K562 (cell line): ENCODE results near the gene ANKRD1. TPM values are rescaled to one million over a fixed set of nuclear protein-coding genes. Genes with fewer than 3 reads are reported as not detected.

ENCODE experiments used
- ATAC-seq: fragments of 200-7000 bp; cut with Tn5 transposase; 3 replicates; pipeline ENCODE4 v1.9.1; 2020; ENCODE audit warnings: moderate library complexity
- BruUV-seq: library from RNA; stranded (reverse); fragments of 400-500 nt; replicated peaks from 2 replicates; lab custom pipeline; 2021; lab: Mats Ljungman, UMichigan
- CTCF ChIA-PET: fragments of 300-600 bp; formaldehyde crosslinking; extraction: SDS; loops from one replicate; lab custom pipeline; 2021; ENCODE audit warnings: low intra/inter-chr PET ratio; lab: Yijun Ruan, JAX
- POLR2A ChIA-PET: fragments of 300-600, 350-650 bp; sonication (Branson Sonifier 250); formaldehyde crosslinking; extraction: SDS; loops from one replicate; lab custom pipeline; 2021; ENCODE audit warnings: antibody characterized with exemption, inconsistent platforms; lab: Yijun Ruan, JAX
- DNase-seq, 4 experiments: peaks; one replicate each; pipeline versions ENCODE4 v3.0.0 to v3.0.0-alpha.2; 2011 to 2018; ENCODE audit warnings: low spot score in 3 of 4, mixed read lengths in 3 of 4; ENCODE audit errors: extremely low read depth in 1 of 4
- FAIRE-seq: peaks from 2 replicates; lab custom pipeline; 2011; peaks lifted over from hg19 to GRCh38; lab: Jason Lieb, UNC
- H2AFZ ChIP-seq: 2 replicates; pipeline ENCODE4 v1.6.0; 2011; ENCODE audit warnings: low read depth, low read length, control low read depth, inconsistent platforms
- H3K27ac ChIP-seq: fragments of 200-600 bp; 3 replicates; pipeline ENCODE4 v1.8.0; 2011; ENCODE audit warnings: low read depth, mild to moderate bottlenecking, control low read depth, inconsistent platforms, low read length, moderate library complexity, mixed read lengths; ENCODE audit errors: extremely low read depth
- H3K27me3 ChIP-seq, 2 experiments: fragments of 300-600 bp in 1 of 2; 2 replicates in 1 of 2; 3 replicates in 1 of 2; pipeline versions ENCODE4 v1.6.0 to v1.8.0; 2011; ENCODE audit warnings: inconsistent platforms in 2 of 2, low read length in 2 of 2, mild to moderate bottlenecking in 1 of 2, mixed read lengths in 1 of 2, moderate library complexity in 1 of 2; ENCODE audit not compliant: control insufficient read depth in 2 of 2, insufficient read depth in 2 of 2
- H3K36me3 ChIP-seq: fragments of 300-600 bp; 3 replicates; pipeline ENCODE4 v1.8.0; 2011; ENCODE audit warnings: mild to moderate bottlenecking, low read length, inconsistent platforms; ENCODE audit not compliant: control insufficient read depth, insufficient read depth
- H3K4me1 ChIP-seq, 2 experiments: fragments of 200-600 bp in 1 of 2; replicated peaks in 1 of 2; 2 replicates in 1 of 2; 3 replicates in 1 of 2; pipeline versions ENCODE4 v1.5.1 to v1.8.0; 2011; ENCODE audit warnings: inconsistent platforms in 2 of 2, low read length in 2 of 2, mild to moderate bottlenecking in 1 of 2, mixed read lengths in 1 of 2, moderate library complexity in 1 of 2; ENCODE audit not compliant: control insufficient read depth in 2 of 2, insufficient read depth in 2 of 2
- H3K4me2 ChIP-seq: 2 replicates; pipeline ENCODE4 v1.6.1; 2011; ENCODE audit warnings: low read length, control low read depth, inconsistent platforms, mixed read lengths; ENCODE audit not compliant: insufficient read depth
- H3K4me3 ChIP-seq: fragments of 200-600 bp; sonication (generic), shearing (Covaris generic); 2 replicates; pipeline ENCODE4 v1.5.1; 2016; ENCODE audit warnings: control low read depth, inconsistent platforms
- H3K79me2 ChIP-seq: fragments of 200-600 bp; 3 replicates; pipeline ENCODE4 v1.8.0; 2011; ENCODE audit warnings: low read length, inconsistent platforms; ENCODE audit not compliant: control insufficient read depth, insufficient read depth
- H3K9ac ChIP-seq, 2 experiments: 2 replicates each; pipeline versions ENCODE4 v1.6.0 to v1.6.1; 2011; ENCODE audit warnings: low read depth in 2 of 2, low read length in 2 of 2, control low read depth in 1 of 2, inconsistent platforms in 1 of 2, mild to moderate bottlenecking in 1 of 2, mixed read lengths in 1 of 2; ENCODE audit not compliant: insufficient read depth in 1 of 2
- H3K9me1 ChIP-seq: one replicate; pipeline ENCODE4 v1.6.0; 2011; ENCODE audit warnings: inconsistent platforms, mild to moderate bottlenecking, low read length, moderate library complexity; ENCODE audit not compliant: control insufficient read depth, insufficient read depth
- H3K9me3 ChIP-seq: replicated peaks from 2 replicates; pipeline ENCODE4 v1.5.1; 2011; ENCODE audit warnings: low read depth, low read length, inconsistent platforms; ENCODE audit not compliant: control insufficient read depth, insufficient read depth
- H4K20me1 ChIP-seq: replicated peaks from 2 replicates; pipeline ENCODE4 v1.6.1; 2011; ENCODE audit warnings: low read length, inconsistent platforms, mixed read lengths; ENCODE audit not compliant: control insufficient read depth, insufficient read depth
- ARNT ChIP-seq, 2 experiments: fragments of 450-650 bp; IDR thresholded peaks; 2 replicates each; pipeline ENCODE4 v1.6.1; 2016; ENCODE audit warnings: mild to moderate bottlenecking in 1 of 2
- CBX8 ChIP-seq: fragments of 200-600 bp; sonication (generic); IDR thresholded peaks from 2 replicates; pipeline ENCODE4 v1.6.1; 2012; ENCODE audit warnings: borderline replicate concordance, mixed run types, low read depth, mild to moderate bottlenecking, moderate library complexity, mixed read lengths, low read length, control low read depth, inconsistent platforms; ENCODE audit not compliant: poor library complexity, severe bottlenecking; ENCODE audit errors: extremely low read depth
- FOXK2 ChIP-seq, 2 experiments: fragments of 450-650 bp; IDR thresholded peaks in 1 of 2; conservative IDR thresholded peaks in 1 of 2; 2 replicates each; pipeline ENCODE4 v1.6.1; 2016; ENCODE audit warnings: low read depth in 2 of 2, mild to moderate bottlenecking in 1 of 2
- HOXB6 ChIP-seq: fragments of 250-450 bp; sonication (Bioruptor Pico); IDR thresholded peaks from 2 replicates; pipeline ENCODE4 v1.5.1; 2022; ENCODE audit warnings: mild to moderate bottlenecking, borderline replicate concordance
- MTA2 ChIP-seq: fragments of 450-650 bp; IDR thresholded peaks from 2 replicates; pipeline ENCODE4 v1.6.1; 2016; ENCODE audit warnings: low read depth
- NFIX ChIP-seq: fragments of 250-450 bp; sonication (Bioruptor Pico); IDR thresholded peaks from 2 replicates; pipeline ENCODE4 v1.4.0; 2020; ENCODE audit warnings: low read depth, mild to moderate bottlenecking, moderate library complexity
- RBM25 ChIP-seq: fragments of 200-400 bp; formaldehyde crosslinking; IDR thresholded peaks from 2 replicates; pipeline ENCODE4 v1.6.1; 2018; ENCODE audit warnings: low read length, low read depth, moderate library complexity; ENCODE audit not compliant: severe bottlenecking
- SLC30A9 ChIP-seq: fragments of 250-450 bp; sonication (Bioruptor Pico); IDR thresholded peaks from 2 replicates; pipeline ENCODE4 v1.8.0; 2022; ENCODE audit warnings: mild to moderate bottlenecking, moderate library complexity
- ZBTB1 ChIP-seq: sonication (generic); formaldehyde crosslinking; IDR thresholded peaks from 2 replicates; pipeline ENCODE4 v1.8.1; 2023; ENCODE audit warnings: missing genetic modification reagents, low read depth, mild to moderate bottlenecking, borderline replicate concordance
- ZNF408 ChIP-seq: fragments of 250-450 bp; sonication (Bioruptor Pico); IDR thresholded peaks from 2 replicates; pipeline ENCODE4 v1.4.0; 2020; ENCODE audit warnings: low read depth, mild to moderate bottlenecking, moderate library complexity
- ZNF717 ChIP-seq: fragments of 250-450 bp; sonication (Bioruptor Pico); IDR thresholded peaks from 2 replicates; pipeline ENCODE4 v1.5.0; 2021
- WGBS: fragments of 100-300 bp; shearing (Covaris generic); methylation state at CpG from one replicate; pipeline ENCODE4 v1.1.6; 2016; ENCODE audit warnings: low coverage, mixed read lengths; ENCODE audit not compliant: insufficient coverage; ENCODE audit errors: missing lambda C conversion rate; 5-methylcytosine and 5-hydroxymethylcytosine counted together
- in situ Hi-C: fragments of 300-500 bp; cut with MboI; formaldehyde crosslinking; loops from 4 replicates; pipeline ENCODE4 v1.15.0; 2018; ENCODE audit warnings: inconsistent platforms, mixed read lengths
- intact Hi-C: fragments of 100-400 bp; cut with micrococcal nuclease; formaldehyde crosslinking; loops from 2 replicates; pipeline ENCODE4 v1.14.2; 2022
- polyA plus RNA-seq, 8 experiments: library from polyadenylated mRNA; depleted of rRNA in 4 of 8; stranded (reverse) in 5 of 8; unstranded in 3 of 8; fragments of >200 nt; fragmentation: Nextera tagmentation in 2 of 8; fragmentation: Illumina TruSeq in 1 of 8; extraction: Ambion mirVana in 2 of 8; extraction: Trizol in 1 of 8; gene quantifications; 2 replicates each; pipeline versions ENCODE4 v1.2.1 to v1.2.3, GENCODE V29; 2011 to 2014; ENCODE audit warnings: inconsistent platforms in 1 of 8, missing spikeins in 1 of 8
- total RNA-seq, 7 experiments: library from RNA; depleted of rRNA in 6 of 7; stranded (reverse); fragments of >200 nt in 6 of 7; fragmentation: Illumina TruSeq in 2 of 7; extraction: Trizol in 2 of 7; gene quantifications; 2 replicates each; pipeline versions ENCODE4 v1.2.1 to v1.2.3, GENCODE V29; 2011 to 2021; ENCODE audit warnings: low replicate concordance in 1 of 7
- TF ChIP-seq, protein P1 (sequence below), 2 experiments: IDR thresholded peaks; 2 replicates each; pipeline ENCODE4 v1.6.1; 2012; ENCODE audit warnings: improper control_type of control experiment in 2 of 2, low read depth in 2 of 2, low read length in 2 of 2, borderline replicate concordance in 1 of 2
- TF ChIP-seq, protein P2 (sequence below): sonication (generic); formaldehyde crosslinking; IDR thresholded peaks from 2 replicates; pipeline ENCODE4 v1.8.1; 2023; ENCODE audit warnings: mild to moderate bottlenecking, missing genetic modification reagents, moderate library complexity

ANKRD1 gene
- total and polyA plus RNA-seq, 9 of the 15 experiments (the other 6 are each of a cell fraction or from before 2014, with no cell fraction given) = not detected

DNA sequence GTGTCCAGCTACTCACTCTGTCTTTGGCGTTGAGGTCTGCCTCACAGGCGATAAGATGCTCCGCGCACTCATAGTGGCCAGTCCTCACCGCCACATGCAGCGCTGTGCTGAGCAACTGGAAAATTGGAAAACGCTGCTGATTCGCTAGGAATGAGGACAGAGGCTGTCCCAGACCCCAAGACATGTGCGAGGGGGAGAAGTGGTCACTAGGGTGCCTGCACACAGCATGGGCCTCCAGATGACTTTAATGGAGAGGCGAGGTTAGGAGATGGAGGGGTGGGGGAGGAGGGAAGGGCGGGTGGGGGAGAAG lies 5.2 kb downstream of the ANKRD1 start:
- Histone ChIP-seq H3K9me3 (no peaks in the 10 kb centered on the region), H3K27ac (no peak overlapping the region), H3K9me1 (no peaks in the 10 kb centered on the region), H4K20me1 (no peaks in the 10 kb centered on the region), H3K27me3 (peaks cover 4 to 5% of the 10 kb centered on the region in 2 experiments; a peak in 2 of 5 replicates), H3K4me3 (no peak overlapping the region), H3K9ac (no peak overlapping the region), H3K36me3 (no peaks in the 10 kb centered on the region), H3K4me1 (no peaks in the 10 kb centered on the region; a peak in 1 of 5 replicates), H2AFZ (no peak overlapping the region), H3K79me2 (no peaks in the 10 kb centered on the region)
- ChIA-PET POLR2A (interaction anchor here (1.1 kb wide), 1 partner anchor 10 kb away, joined by 4 read pairs; no protein-coding TSS in a partner anchor), CTCF (no interaction called here)
- no peak for ATAC-seq
- in situ Hi-C loops = loop anchor here (25.0 kb wide), 1 partner anchor 997 kb away; the partner anchor contains the start of genes BTAF1 and FGFBP3
- FAIRE-seq = no peak
- 5% methylated on average over 7 of the region's 11 CpGs for WGBS
- no TSS peak for BruUV-seq
- intact Hi-C loops = no loop called here
- TF ChIP-seq SLC30A9 (CRISPR knock-in tag) = no peak
- TF ChIP-seq MTA2 = no peak
- TF ChIP-seq HOXB6 (CRISPR knock-in tag) = no peak
- TF ChIP-seq ZNF717 (CRISPR knock-in tag) = no peak
- no peak for TF ChIP-seq ZBTB1
- no peak for TF ChIP-seq NFIX (CRISPR knock-in tag)
- TF ChIP-seq, protein P1, sequence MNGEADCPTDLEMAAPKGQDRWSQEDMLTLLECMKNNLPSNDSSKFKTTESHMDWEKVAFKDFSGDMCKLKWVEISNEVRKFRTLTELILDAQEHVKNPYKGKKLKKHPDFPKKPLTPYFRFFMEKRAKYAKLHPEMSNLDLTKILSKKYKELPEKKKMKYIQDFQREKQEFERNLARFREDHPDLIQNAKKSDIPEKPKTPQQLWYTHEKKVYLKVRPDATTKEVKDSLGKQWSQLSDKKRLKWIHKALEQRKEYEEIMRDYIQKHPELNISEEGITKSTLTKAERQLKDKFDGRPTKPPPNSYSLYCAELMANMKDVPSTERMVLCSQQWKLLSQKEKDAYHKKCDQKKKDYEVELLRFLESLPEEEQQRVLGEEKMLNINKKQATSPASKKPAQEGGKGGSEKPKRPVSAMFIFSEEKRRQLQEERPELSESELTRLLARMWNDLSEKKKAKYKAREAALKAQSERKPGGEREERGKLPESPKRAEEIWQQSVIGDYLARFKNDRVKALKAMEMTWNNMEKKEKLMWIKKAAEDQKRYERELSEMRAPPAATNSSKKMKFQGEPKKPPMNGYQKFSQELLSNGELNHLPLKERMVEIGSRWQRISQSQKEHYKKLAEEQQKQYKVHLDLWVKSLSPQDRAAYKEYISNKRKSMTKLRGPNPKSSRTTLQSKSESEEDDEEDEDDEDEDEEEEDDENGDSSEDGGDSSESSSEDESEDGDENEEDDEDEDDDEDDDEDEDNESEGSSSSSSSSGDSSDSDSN (IDR thresholded peaks at IDR 0.05; ENCODE audit: borderline replicate concordance in 1 of 2, low read depth in 2 of 2, low read length in 2 of 2) = no peak
- TF ChIP-seq CBX8 = no peak
- TF ChIP-seq, protein P2, sequence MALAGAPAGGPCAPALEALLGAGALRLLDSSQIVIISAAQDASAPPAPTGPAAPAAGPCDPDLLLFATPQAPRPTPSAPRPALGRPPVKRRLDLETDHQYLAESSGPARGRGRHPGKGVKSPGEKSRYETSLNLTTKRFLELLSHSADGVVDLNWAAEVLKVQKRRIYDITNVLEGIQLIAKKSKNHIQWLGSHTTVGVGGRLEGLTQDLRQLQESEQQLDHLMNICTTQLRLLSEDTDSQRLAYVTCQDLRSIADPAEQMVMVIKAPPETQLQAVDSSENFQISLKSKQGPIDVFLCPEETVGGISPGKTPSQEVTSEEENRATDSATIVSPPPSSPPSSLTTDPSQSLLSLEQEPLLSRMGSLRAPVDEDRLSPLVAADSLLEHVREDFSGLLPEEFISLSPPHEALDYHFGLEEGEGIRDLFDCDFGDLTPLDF (CRISPR knock-in tag) = no peak
- TF ChIP-seq ZNF408 (CRISPR knock-in tag) = no peak
- TF ChIP-seq FOXK2 (conservative IDR thresholded peaks at IDR 0.05 in 1 of 2, IDR thresholded peaks at IDR 0.05 in 1 of 2; ENCODE audit: low read depth in 2 of 2) = no peak
- no peak for TF ChIP-seq RBM25
- no peak for TF ChIP-seq ARNT (IDR thresholded peaks at IDR 0.05)
- TF ChIP-seq, all 486 proteins: peak for 0
- peak in 1 of 4 experiments; percentile 1 for DNase-seq
- H3K4me2 ChIP-seq = no peak overlapping the region
